ENCODE measurements around the gene PCDH17.

DNA sequence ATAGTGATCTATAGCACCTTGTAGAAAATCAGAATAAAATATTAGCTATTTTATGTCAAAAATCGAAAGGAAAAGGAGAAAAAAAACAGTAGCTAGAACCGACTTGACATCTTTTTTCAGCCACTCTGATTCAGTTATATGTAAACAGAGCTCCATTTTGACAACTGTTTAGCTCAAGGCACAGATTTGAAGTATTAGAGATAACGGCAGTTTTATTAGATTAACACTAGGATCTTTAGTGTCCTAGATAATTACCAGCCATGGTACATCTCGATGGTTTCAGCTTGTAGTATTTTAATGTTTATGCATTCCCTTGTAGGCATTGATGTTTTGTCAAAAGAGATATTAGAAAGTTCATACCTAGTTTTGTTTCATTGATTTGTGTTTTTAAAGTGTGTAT is 67.3 kb downstream of the PCDH17 start:
- TF ChIP-seq, protein P1, sequence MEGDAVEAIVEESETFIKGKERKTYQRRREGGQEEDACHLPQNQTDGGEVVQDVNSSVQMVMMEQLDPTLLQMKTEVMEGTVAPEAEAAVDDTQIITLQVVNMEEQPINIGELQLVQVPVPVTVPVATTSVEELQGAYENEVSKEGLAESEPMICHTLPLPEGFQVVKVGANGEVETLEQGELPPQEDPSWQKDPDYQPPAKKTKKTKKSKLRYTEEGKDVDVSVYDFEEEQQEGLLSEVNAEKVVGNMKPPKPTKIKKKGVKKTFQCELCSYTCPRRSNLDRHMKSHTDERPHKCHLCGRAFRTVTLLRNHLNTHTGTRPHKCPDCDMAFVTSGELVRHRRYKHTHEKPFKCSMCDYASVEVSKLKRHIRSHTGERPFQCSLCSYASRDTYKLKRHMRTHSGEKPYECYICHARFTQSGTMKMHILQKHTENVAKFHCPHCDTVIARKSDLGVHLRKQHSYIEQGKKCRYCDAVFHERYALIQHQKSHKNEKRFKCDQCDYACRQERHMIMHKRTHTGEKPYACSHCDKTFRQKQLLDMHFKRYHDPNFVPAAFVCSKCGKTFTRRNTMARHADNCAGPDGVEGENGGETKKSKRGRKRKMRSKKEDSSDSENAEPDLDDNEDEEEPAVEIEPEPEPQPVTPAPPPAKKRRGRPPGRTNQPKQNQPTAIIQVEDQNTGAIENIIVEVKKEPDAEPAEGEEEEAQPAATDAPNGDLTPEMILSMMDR (IDR thresholded peaks at IDR 0.05), result no peak
- TF ChIP-seq, protein P2, sequence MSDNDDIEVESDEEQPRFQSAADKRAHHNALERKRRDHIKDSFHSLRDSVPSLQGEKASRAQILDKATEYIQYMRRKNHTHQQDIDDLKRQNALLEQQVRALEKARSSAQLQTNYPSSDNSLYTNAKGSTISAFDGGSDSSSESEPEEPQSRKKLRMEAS (CRISPR knock-in tag; IDR thresholded peaks at IDR 0.05), result no peak
- no peak for TF ChIP-seq JUN (CRISPR knock-in tag; IDR thresholded peaks at IDR 0.05)
- TF ChIP-seq ZBTB21 (CRISPR knock-in tag; IDR thresholded peaks at IDR 0.05; ENCODE audit: borderline replicate concordance), result no peak

Measured in WTC11 (cell line).